Subcutaneous adipose tissue (tissue), 4 donors: ENCODE measurements around the gene RAB23. TPM values are rescaled to one million over a fixed set of nuclear protein-coding genes. Genes with fewer than 3 reads are reported as not detected.

Experiments
- CTCF ChIP-seq: fragments of 450-650 bp; IDR thresholded peaks from one replicate; pipeline ENCODE4 v1.5.1; 2016; ENCODE audit warnings: low read depth, mild to moderate bottlenecking, control low read depth, antibody characterized with exemption, moderate library complexity
- total RNA-seq, 4 donors: library from RNA; depleted of rRNA; stranded (reverse); fragments of >200 nt; gene quantifications; one replicate each; pipeline ENCODE4 v1.1.0, GENCODE V29; 2016

Gene RAB23
- total RNA-seq, 4 donors from 2014 or later = 6.8 to 24.6 (median 11.3) TPM

- TF ChIP-seq CTCF = no peak
Observed at GRCh38 chr6:57252137-57252536, 30.0 kb upstream of the RAB23 start.

GRCh38 chr6:57250348-57250747 is 28.2 kb upstream of the RAB23 start:
- no peak for TF ChIP-seq CTCF

GRCh38 chr6:57248311-57248895 is 26.3 kb upstream of the RAB23 start:
- TF ChIP-seq CTCF = no peak

GRCh38 chr6:57247603-57248002 is 25.5 kb upstream of the RAB23 start:
- no peak for TF ChIP-seq CTCF

GRCh38 chr6:57246307-57246706 is 24.2 kb upstream of the RAB23 start:
- TF ChIP-seq CTCF = no peak

- TF ChIP-seq CTCF = no peak
Observed at GRCh38 chr6:57243954-57244353, 21.8 kb upstream of the RAB23 start.

- TF ChIP-seq CTCF = no peak
Observed at GRCh38 chr6:57242505-57242904, 20.4 kb upstream of the RAB23 start.
